ENCODE data around the gene NDUFB8. TPM values are rescaled to one million over a fixed set of nuclear protein-coding genes. Genes with fewer than 3 reads are reported as not detected.

Gene NDUFB8
- total and polyA plus RNA-seq, 10 of the 15 experiments (the other 5 are each of a cell fraction or from before 2014, with no cell fraction given): 180 to 572 (median 382) TPM

GRCh38 chr10:100501423-100501822, 28.2 kb downstream of the NDUFB8 start:
- H3K36me3 ChIP-seq (ENCODE audit: control insufficient read depth in 2 of 2, insufficient read depth in 2 of 2, low read length in 1 of 2): peaks cover 0 to 9% of the 10 kb centered on the region in 2 experiments

More at GRCh38 chr10:100501423-100501822, 28.2 kb downstream of the NDUFB8 start:
- POLR2A ChIA-PET: no interaction called here
- DNase-seq (ENCODE audit: low read depth, low spot score) (no peak), ATAC-seq (no peak), FAIRE-seq (no peak)
- H3K9me3 ChIP-seq (replicated peaks; ENCODE audit: control insufficient read depth, insufficient read depth, low read length): no peaks in the 10 kb centered on the region
- H3K4me2 ChIP-seq (ENCODE audit: control insufficient read depth, insufficient read depth): no peak overlapping the region
- H3K4me3 ChIP-seq: no peak overlapping the region
- no peak overlapping the region for H2AFZ ChIP-seq (ENCODE audit: control insufficient read depth, low read depth, low read length)
- no peak overlapping the region for H3K9ac ChIP-seq (ENCODE audit: control insufficient read depth, insufficient read depth, low read length)
- intact Hi-C loops (cut with micrococcal nuclease; ENCODE audit: unreplicated experiment) (no loop called here), in situ Hi-C loops (cut with MboI) (no loop called here)
- no peaks in the 10 kb centered on the region for H3K27me3 ChIP-seq (replicated peaks in 1 of 2; ENCODE audit: control insufficient read depth in 2 of 2, insufficient read depth in 2 of 2, low read length in 1 of 2)
- RAD21 ChIA-PET (ENCODE audit: unreplicated experiment): no interaction called here
- CTCF ChIA-PET: no interaction called here
- BruUV-seq (replicated peaks): no TSS peak
- TF ChIP-seq JUNB (IDR thresholded peaks at IDR 0.05): no peak
- no peak for TF ChIP-seq ZNF207 (IDR thresholded peaks at IDR 0.05; ENCODE audit: borderline replicate concordance)
- no peak for TF ChIP-seq RELA (IDR thresholded peaks at IDR 0.05; ENCODE audit: borderline replicate concordance, partially characterized antibody)
- no peak for TF ChIP-seq CBX5 (IDR thresholded peaks at IDR 0.05; ENCODE audit: low read depth)
- TF ChIP-seq CBX3 (IDR thresholded peaks at IDR 0.05; ENCODE audit: borderline replicate concordance, low read depth): no peak
- no peak for TF ChIP-seq ZBED1 (IDR thresholded peaks at IDR 0.05; ENCODE audit: borderline replicate concordance)
- TF ChIP-seq, protein P1, sequence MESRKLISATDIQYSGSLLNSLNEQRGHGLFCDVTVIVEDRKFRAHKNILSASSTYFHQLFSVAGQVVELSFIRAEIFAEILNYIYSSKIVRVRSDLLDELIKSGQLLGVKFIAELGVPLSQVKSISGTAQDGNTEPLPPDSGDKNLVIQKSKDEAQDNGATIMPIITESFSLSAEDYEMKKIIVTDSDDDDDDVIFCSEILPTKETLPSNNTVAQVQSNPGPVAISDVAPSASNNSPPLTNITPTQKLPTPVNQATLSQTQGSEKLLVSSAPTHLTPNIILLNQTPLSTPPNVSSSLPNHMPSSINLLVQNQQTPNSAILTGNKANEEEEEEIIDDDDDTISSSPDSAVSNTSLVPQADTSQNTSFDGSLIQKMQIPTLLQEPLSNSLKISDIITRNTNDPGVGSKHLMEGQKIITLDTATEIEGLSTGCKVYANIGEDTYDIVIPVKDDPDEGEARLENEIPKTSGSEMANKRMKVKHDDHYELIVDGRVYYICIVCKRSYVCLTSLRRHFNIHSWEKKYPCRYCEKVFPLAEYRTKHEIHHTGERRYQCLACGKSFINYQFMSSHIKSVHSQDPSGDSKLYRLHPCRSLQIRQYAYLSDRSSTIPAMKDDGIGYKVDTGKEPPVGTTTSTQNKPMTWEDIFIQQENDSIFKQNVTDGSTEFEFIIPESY (IDR thresholded peaks at IDR 0.05): no peak
- TF ChIP-seq MTA3 (IDR thresholded peaks at IDR 0.05; ENCODE audit: borderline replicate concordance, low read length): no peak
- no peak for TF ChIP-seq ASH2L (IDR thresholded peaks at IDR 0.05; ENCODE audit: borderline replicate concordance, low read depth)
- no peak for TF ChIP-seq KLF5 (IDR thresholded peaks at IDR 0.05; ENCODE audit: partially characterized antibody)
- no peak for TF ChIP-seq JUND (IDR thresholded peaks at IDR 0.05; ENCODE audit: low read depth, low read length)
- no peak for TF ChIP-seq SUPT20H (IDR thresholded peaks at IDR 0.05; ENCODE audit: borderline replicate concordance, control insufficient read depth, low read depth, low read length)
- SMC1A ChIA-PET (ENCODE audit: uncharacterized antibody, unreplicated experiment): no interaction called here
- no peaks in the 10 kb centered on the region for H3K4me1 ChIP-seq (ENCODE audit: control insufficient read depth, insufficient read depth, low read length)
- H3K79me2 ChIP-seq (ENCODE audit: control insufficient read depth, insufficient read depth, low read length): no peaks in the 10 kb centered on the region
- no peaks in the 10 kb centered on the region for H4K20me1 ChIP-seq (ENCODE audit: control insufficient read depth, insufficient read depth)
- no peak overlapping the region for H3K27ac ChIP-seq (ENCODE audit: control insufficient read depth, insufficient read depth)

Measured in GM12878 (cell line).